ENCODE results near the gene DLG5.

DNA sequence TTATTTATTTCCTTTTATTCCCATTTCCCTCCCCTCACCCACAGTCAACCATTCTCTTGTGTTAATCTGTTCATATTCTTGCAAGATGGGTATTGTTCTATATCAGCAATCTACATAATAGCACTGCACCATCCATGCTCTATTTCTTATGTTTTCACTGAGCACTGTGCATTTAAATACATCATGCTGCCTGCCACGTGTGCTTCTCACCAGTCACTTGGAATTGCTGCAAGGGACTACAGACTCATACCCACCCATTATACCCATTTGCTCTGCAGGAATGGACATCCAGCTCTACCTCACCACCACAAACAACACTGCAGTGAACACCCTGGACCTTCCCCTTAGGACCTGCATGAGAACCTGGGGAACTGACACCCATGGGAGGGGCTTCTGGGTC lies 20.8 kb downstream of the DLG5 start:
- TF ChIP-seq, protein P1, sequence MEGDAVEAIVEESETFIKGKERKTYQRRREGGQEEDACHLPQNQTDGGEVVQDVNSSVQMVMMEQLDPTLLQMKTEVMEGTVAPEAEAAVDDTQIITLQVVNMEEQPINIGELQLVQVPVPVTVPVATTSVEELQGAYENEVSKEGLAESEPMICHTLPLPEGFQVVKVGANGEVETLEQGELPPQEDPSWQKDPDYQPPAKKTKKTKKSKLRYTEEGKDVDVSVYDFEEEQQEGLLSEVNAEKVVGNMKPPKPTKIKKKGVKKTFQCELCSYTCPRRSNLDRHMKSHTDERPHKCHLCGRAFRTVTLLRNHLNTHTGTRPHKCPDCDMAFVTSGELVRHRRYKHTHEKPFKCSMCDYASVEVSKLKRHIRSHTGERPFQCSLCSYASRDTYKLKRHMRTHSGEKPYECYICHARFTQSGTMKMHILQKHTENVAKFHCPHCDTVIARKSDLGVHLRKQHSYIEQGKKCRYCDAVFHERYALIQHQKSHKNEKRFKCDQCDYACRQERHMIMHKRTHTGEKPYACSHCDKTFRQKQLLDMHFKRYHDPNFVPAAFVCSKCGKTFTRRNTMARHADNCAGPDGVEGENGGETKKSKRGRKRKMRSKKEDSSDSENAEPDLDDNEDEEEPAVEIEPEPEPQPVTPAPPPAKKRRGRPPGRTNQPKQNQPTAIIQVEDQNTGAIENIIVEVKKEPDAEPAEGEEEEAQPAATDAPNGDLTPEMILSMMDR (IDR thresholded peaks at IDR 0.05) = no peak
- TF ChIP-seq POLR2A (IDR thresholded peaks at IDR 0.05) = no peak

Data from thyroid gland (tissue), 4 donors.